Transverse colon (tissue), 4 donors: ENCODE data around the gene SNX30. TPM values are rescaled to one million over a fixed set of nuclear protein-coding genes. Genes with fewer than 3 reads are reported as not detected.

Experiments used
- DNase-seq: peaks from one replicate; pipeline ENCODE4 v3.0.0-alpha.2; 2019
- H3K27ac ChIP-seq, 4 donors: fragments of 200-600 bp; sonication (generic); 2 replicates each; pipeline ENCODE4 v1.5.1; 2016 to 2018; ENCODE audit warnings: inconsistent platforms in 4 of 4
- H3K27me3 ChIP-seq: fragments of 200-600 bp; sonication (generic); 2 replicates; pipeline ENCODE4 v1.5.1; 2017; ENCODE audit warnings: inconsistent platforms
- H3K36me3 ChIP-seq, 4 donors: fragments of 200-600 bp; sonication (generic); 2 replicates each; pipeline ENCODE4 v1.5.1; 2017 to 2019; ENCODE audit warnings: inconsistent platforms in 4 of 4
- H3K4me1 ChIP-seq, 4 donors: fragments of 200-600 bp; sonication (generic); 2 replicates each; pipeline ENCODE4 v1.5.1; 2017 to 2020; ENCODE audit warnings: inconsistent platforms in 4 of 4
- H3K4me3 ChIP-seq, 4 donors: fragments of 200-600 bp; sonication (generic); 1 replicate in 1 of 4; 2 replicates in 3 of 4; pipeline versions ENCODE4 v1.5.1 to v1.6.1; 2017 to 2019; ENCODE audit warnings: inconsistent platforms in 4 of 4
- H3K9me3 ChIP-seq, 2 donors: fragments of 200-600 bp; sonication (generic); 2 replicates each; pipeline ENCODE4 v1.5.1; 2017 to 2019; ENCODE audit warnings: inconsistent platforms in 2 of 2
- EP300 ChIP-seq: sonication (generic); formaldehyde crosslinking; IDR thresholded peaks from one replicate; pipeline ENCODE4 v1.6.1; 2017; ENCODE audit warnings: antibody characterized with exemption, low read depth
- POLR2A ChIP-seq: fragments of 450-650 bp; IDR thresholded peaks from one replicate; pipeline ENCODE4 v1.6.1; 2016; ENCODE audit warnings: antibody characterized with exemption, mild to moderate bottlenecking, moderate library complexity
- POLR2AphosphoS5 ChIP-seq, 3 donors: sonication (generic); formaldehyde crosslinking; IDR thresholded peaks; one replicate each; pipeline ENCODE4 v1.6.1; 2016; ENCODE audit warnings: antibody characterized with exemption in 3 of 3
- WGBS, 2 donors: methylation state at CpG; one replicate each; pipeline ENCODE4 v1.1.5; 2018; ENCODE audit warnings: low coverage in 1 of 2; 5-methylcytosine and 5-hydroxymethylcytosine counted together
- in situ Hi-C, 4 donors: fragments of 200-750 bp; cut with MboI; loops; one replicate each; pipeline versions ENCODE4 v1.15.0 to v1.15.1; 2017; ENCODE audit warnings: low sequenced_read_pairs in 3 of 4, low pct_ligation_motif_present in 1 of 4, low pct_unique_long_range_greater_than_20kb in 1 of 4
- intact Hi-C: fragments of 100-400 bp; cut with DNase I; formaldehyde crosslinking; loops from one replicate; pipeline ENCODE4 v1.15.1; 2023; ENCODE audit warnings: low total_unique reads
- total RNA-seq, 4 donors: library from RNA; depleted of rRNA; stranded (reverse); fragments of >200 nt; gene quantifications; one replicate each; pipeline ENCODE4 v1.1.0, GENCODE V29; 2016
- TF ChIP-seq, protein P1 (sequence below), 5 experiments: fragments of 200-600 bp in 3 of 5; fragments of 450-650 bp in 2 of 5; sonication (generic) in 3 of 5; IDR thresholded peaks; 1 replicate in 2 of 5; 2 replicates in 3 of 5; pipeline ENCODE4 v1.5.1; 2016 to 2017; ENCODE audit warnings: antibody characterized with exemption in 5 of 5, inconsistent platforms in 3 of 5, mild to moderate bottlenecking in 2 of 5, moderate library complexity in 1 of 5

The SNX30 gene
- total RNA-seq, 4 donors from 2014 or later: 15.7 to 46.4 (median 45.7) TPM

DNA sequence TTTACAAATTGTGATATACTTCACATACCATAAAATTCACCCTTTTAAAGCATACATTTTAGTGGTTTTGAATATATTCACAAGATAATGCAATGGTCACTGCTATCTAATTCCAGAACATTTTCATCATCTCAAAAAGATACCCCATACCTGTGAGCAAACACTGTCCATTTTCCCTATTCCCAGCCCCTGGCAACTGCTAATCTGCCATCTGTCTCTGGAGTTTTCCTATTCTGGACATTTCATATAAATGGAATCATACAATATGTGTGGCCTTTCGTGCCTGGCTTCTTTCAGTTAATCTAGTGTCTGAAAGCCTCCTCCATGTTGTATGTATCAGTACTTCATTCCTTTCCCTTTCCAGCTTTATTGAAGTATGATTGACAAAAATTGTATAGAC lies 14.7 kb downstream of the SNX30 start:
- no peaks in the 10 kb centered on the region for H3K36me3 ChIP-seq
- WGBS, 2 donors: 71 to 85% methylated on average over 1 of the region's 1 CpG
- no peak overlapping the region for H3K4me3 ChIP-seq
- no peak for DNase-seq
- intact Hi-C loops (no loop called here), in situ Hi-C loops (no loop called here)
- H3K27ac ChIP-seq: peak overlapping the region in 3 of 4 donors; percentile 43 to 64 (median 58)
- H3K27me3 ChIP-seq: no peaks in the 10 kb centered on the region
- no peaks in the 10 kb centered on the region for H3K9me3 ChIP-seq
- peaks cover 0 to 21% (median 0%) of the 10 kb centered on the region in 4 donors for H3K4me1 ChIP-seq
- TF ChIP-seq EP300 (no peak), POLR2AphosphoS5 (IDR thresholded peaks at IDR 0.05) (no peak), POLR2A (no peak)
- TF ChIP-seq, protein P1, sequence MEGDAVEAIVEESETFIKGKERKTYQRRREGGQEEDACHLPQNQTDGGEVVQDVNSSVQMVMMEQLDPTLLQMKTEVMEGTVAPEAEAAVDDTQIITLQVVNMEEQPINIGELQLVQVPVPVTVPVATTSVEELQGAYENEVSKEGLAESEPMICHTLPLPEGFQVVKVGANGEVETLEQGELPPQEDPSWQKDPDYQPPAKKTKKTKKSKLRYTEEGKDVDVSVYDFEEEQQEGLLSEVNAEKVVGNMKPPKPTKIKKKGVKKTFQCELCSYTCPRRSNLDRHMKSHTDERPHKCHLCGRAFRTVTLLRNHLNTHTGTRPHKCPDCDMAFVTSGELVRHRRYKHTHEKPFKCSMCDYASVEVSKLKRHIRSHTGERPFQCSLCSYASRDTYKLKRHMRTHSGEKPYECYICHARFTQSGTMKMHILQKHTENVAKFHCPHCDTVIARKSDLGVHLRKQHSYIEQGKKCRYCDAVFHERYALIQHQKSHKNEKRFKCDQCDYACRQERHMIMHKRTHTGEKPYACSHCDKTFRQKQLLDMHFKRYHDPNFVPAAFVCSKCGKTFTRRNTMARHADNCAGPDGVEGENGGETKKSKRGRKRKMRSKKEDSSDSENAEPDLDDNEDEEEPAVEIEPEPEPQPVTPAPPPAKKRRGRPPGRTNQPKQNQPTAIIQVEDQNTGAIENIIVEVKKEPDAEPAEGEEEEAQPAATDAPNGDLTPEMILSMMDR (IDR thresholded peaks at IDR 0.05): no peak

DNA sequence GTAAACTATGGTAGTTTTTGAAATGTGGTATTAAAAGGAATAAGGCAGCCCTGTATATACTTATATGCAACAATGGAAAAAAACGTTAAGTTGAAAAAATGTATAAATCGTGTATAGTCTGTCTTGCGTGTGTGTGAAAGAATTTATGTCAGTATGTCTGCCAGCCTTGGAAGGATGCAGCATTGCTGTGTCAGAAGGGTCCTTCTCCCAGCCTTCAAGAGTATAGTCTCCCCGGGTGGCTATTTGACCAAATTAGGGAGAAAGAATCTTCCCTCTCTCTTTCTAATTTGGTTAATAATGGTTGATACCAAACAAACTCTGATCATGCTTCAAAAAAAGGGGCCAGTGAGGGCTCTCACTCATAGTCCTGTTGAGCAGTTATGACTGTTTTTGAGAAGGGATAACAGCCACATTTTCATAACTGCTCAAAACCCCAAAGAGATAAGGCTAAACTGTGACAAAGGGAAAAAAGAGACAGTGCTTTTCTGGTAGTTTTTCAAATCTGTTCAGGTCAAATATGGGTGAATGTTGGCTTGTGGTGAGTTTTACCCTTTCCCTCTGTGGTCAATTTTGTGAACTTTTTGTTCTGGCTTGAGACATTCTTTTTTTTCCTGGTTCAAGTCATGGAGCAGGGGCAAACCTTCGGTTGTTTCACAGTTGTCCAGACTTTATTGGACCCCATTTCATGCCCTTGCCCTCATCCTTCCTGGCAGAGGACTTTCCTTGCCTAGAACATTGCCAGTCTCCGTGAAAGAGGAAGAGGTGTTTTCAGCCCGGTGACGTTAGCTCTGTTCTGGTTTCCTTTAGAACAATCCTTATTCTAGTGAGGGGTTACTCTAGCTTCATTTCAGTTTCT lies 21.0 kb downstream of the SNX30 start:
- intact Hi-C loops: no loop called here
- no peak for DNase-seq
- Histone ChIP-seq H3K36me3 (no peaks in the 10 kb centered on the region), H3K27me3 (no peaks in the 10 kb centered on the region), H3K27ac (peak overlapping the region in 2 of 4 donors; percentile 5 to 22), H3K4me3 (no peak overlapping the region), H3K4me1 (peaks cover 0 to 31% (median 8%) of the 10 kb centered on the region in 4 donors), H3K9me3 (no peaks in the 10 kb centered on the region)
- WGBS, 2 donors: 64 to 70% methylated on average over 7 to 8 of the region's 8 CpGs
- TF ChIP-seq POLR2AphosphoS5 (IDR thresholded peaks at IDR 0.05) (no peak), EP300 (no peak), POLR2A (no peak)
- TF ChIP-seq, protein P1 (IDR thresholded peaks at IDR 0.05): no peak
- in situ Hi-C loops: no loop called here

DNA sequence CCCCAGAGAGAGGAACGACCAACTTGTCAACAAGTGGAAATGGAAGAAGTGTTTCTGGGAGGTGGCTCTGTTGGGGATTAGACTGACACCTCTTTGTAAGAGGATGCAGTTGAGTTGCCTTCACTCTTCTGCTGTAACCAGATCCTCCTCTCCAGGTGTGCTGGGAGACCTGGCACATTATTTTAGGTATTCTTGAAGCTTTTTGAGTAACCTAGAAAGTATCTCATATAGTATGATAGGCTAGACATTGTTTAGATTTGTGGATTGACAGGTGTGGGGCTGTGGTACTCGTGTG lies 21.6 kb downstream of the SNX30 start:
- 20 to 44% methylated on average over 1 to 2 of the region's 2 CpGs for WGBS, 2 donors
- Histone ChIP-seq H3K27me3 (no peaks in the 10 kb centered on the region), H3K4me3 (no peak overlapping the region), H3K27ac (peak overlapping the region in 1 of 4 donors; percentile 5), H3K4me1 (peaks cover 0 to 31% (median 8%) of the 10 kb centered on the region in 4 donors), H3K36me3 (no peaks in the 10 kb centered on the region), H3K9me3 (no peaks in the 10 kb centered on the region)
- DNase-seq: no peak
- TF ChIP-seq, protein P1 (IDR thresholded peaks at IDR 0.05): no peak
- TF ChIP-seq POLR2A: no peak
- TF ChIP-seq POLR2AphosphoS5 (IDR thresholded peaks at IDR 0.05): no peak
- no peak for TF ChIP-seq EP300
- intact Hi-C loops: no loop called here
- in situ Hi-C loops: no loop called here

- Histone ChIP-seq H3K4me3 (no peak overlapping the region), H3K4me1 (peaks cover 0 to 31% (median 8%) of the 10 kb centered on the region in 4 donors), H3K27ac (peak overlapping the region in 1 of 4 donors; percentile 5), H3K36me3 (no peaks in the 10 kb centered on the region), H3K27me3 (no peaks in the 10 kb centered on the region), H3K9me3 (no peaks in the 10 kb centered on the region)
- intact Hi-C loops: no loop called here
- no peak for DNase-seq
- in situ Hi-C loops: no loop called here
- TF ChIP-seq POLR2A (no peak), POLR2AphosphoS5 (IDR thresholded peaks at IDR 0.05) (no peak), EP300 (no peak)
- TF ChIP-seq, protein P1 (IDR thresholded peaks at IDR 0.05): no peak
- 37 to 49% methylated on average over 4 of the region's 4 CpGs for whole genome bisulfite sequencing, 2 donors
These were observed 22.0 kb downstream of the SNX30 start for GRCh38 chr9:112772551-112772950.
